ENCODE results near the gene HMG20A. TPM values are rescaled to one million over a fixed set of nuclear protein-coding genes. Genes with fewer than 3 reads are reported as not detected.

The HMG20A gene
- total and polyA plus RNA-seq, 2 of the 13 experiments (the other 11 are each of a cell fraction or from before 2014, with no cell fraction given): 28.0 to 35.2 TPM

GRCh38 chr15:77416148-77416455 lies 4.6 kb upstream of the HMG20A start:
- H3K9ac ChIP-seq (ENCODE audit: insufficient read depth, low read depth, low read length): no peak overlapping the region
- in situ Hi-C loops (cut with HindIII; ENCODE audit: extremely low pct_ligation_motif_present, low pct_unique_long_range_greater_than_20kb): no loop called here
- no TSS peak for BruUV-seq (replicated peaks)
- intact Hi-C loops (cut with micrococcal nuclease; ENCODE audit: unreplicated experiment): no loop called here
- TF ChIP-seq ZNF232 (CRISPR knock-in tag; IDR thresholded peaks at IDR 0.05; ENCODE audit: borderline replicate concordance) (no peak), PAWR (CRISPR knock-in tag; IDR thresholded peaks at IDR 0.05; ENCODE audit: borderline replicate concordance) (no peak), ZNF737 (CRISPR knock-in tag; IDR thresholded peaks at IDR 0.05; ENCODE audit: borderline replicate concordance) (no peak), MTA3 (CRISPR knock-in tag; IDR thresholded peaks at IDR 0.05) (no peak), MTF2 (CRISPR knock-in tag; IDR thresholded peaks at IDR 0.05; ENCODE audit: borderline replicate concordance) (no peak), ZNF329 (CRISPR knock-in tag; IDR thresholded peaks at IDR 0.05; ENCODE audit: low read depth) (no peak), ATF7 (IDR thresholded peaks at IDR 0.05) (no peak), ATF7 (CRISPR knock-in tag; IDR thresholded peaks at IDR 0.05) (no peak)
- H3K4me2 ChIP-seq (ENCODE audit: low read depth, low read length): no peak overlapping the region
- ChIA-PET CTCF (ENCODE audit: low intra/inter-chr PET ratio, low total read pairs) (no interaction called here), POLR2A (no interaction called here)
- no peak for FAIRE-seq
- H3K79me2 ChIP-seq (ENCODE audit: insufficient read depth, low read length): peaks cover 76% of the 10 kb centered on the region
- H3K27me3 ChIP-seq (ENCODE audit: control insufficient read depth in 1 of 2, insufficient read depth in 2 of 2, low read length in 2 of 2): no peaks in the 10 kb centered on the region; a peak in 2 of 5 replicates
- DNase-seq (ENCODE audit: low spot score): no peak
- ATAC-seq: no peak
- H3K27ac ChIP-seq (ENCODE audit: extremely low read length, insufficient read depth, low read length): no peak overlapping the region
- no peaks in the 10 kb centered on the region for H3K36me3 ChIP-seq (replicated peaks in 1 of 2; ENCODE audit: control insufficient read depth in 1 of 2, insufficient read depth in 2 of 2, low read length in 2 of 2)
- no peaks in the 10 kb centered on the region for H3K9me3 ChIP-seq (ENCODE audit: low read length)
- H3K4me1 ChIP-seq (ENCODE audit: insufficient read depth, low read length): peaks cover 36% of the 10 kb centered on the region
- H3K4me3 ChIP-seq (replicated peaks in 1 of 3; ENCODE audit: insufficient read depth in 1 of 3, low read depth in 2 of 3, low read length in 3 of 3): no peak overlapping the region
- H4K20me1 ChIP-seq (ENCODE audit: insufficient read depth, low read length): peaks cover 9% of the 10 kb centered on the region; the same call in 1 of the 2 replicates
- H2AFZ ChIP-seq (ENCODE audit: low read length): no peak overlapping the region
- WGBS (ENCODE audit: low lambda C conversion rate): 93% methylated on average over 2 of the region's 2 CpGs

GRCh38 chr15:77416954-77417353 lies 3.7 kb upstream of the HMG20A start:
- Histone ChIP-seq H3K4me2 (ENCODE audit: low read depth, low read length) (no peak overlapping the region), H3K9me3 (ENCODE audit: low read length) (no peaks in the 10 kb centered on the region), H4K20me1 (ENCODE audit: insufficient read depth, low read length) (peaks cover 9% of the 10 kb centered on the region; the same call in 1 of the 2 replicates), H3K79me2 (ENCODE audit: insufficient read depth, low read length) (peaks cover 76% of the 10 kb centered on the region), H3K4me3 (replicated peaks in 1 of 3; ENCODE audit: insufficient read depth in 1 of 3, low read depth in 2 of 3, low read length in 3 of 3) (no peak overlapping the region), H3K27ac (ENCODE audit: extremely low read length, insufficient read depth, low read length) (no peak overlapping the region), H3K27me3 (ENCODE audit: control insufficient read depth in 1 of 2, insufficient read depth in 2 of 2, low read length in 2 of 2) (no peaks in the 10 kb centered on the region; a peak in 2 of 5 replicates), H2AFZ (ENCODE audit: low read length) (no peak overlapping the region), H3K36me3 (replicated peaks in 1 of 2; ENCODE audit: control insufficient read depth in 1 of 2, insufficient read depth in 2 of 2, low read length in 2 of 2) (no peaks in the 10 kb centered on the region), H3K9ac (ENCODE audit: insufficient read depth, low read depth, low read length) (no peak overlapping the region), H3K4me1 (ENCODE audit: insufficient read depth, low read length) (peaks cover 33% of the 10 kb centered on the region)
- 63% methylated on average over 1 of the region's 1 CpG for WGBS (ENCODE audit: low lambda C conversion rate)
- BruUV-seq (replicated peaks): no TSS peak
- ChIA-PET POLR2A (no interaction called here), CTCF (ENCODE audit: low intra/inter-chr PET ratio, low total read pairs) (no interaction called here)
- DNase-seq (ENCODE audit: low spot score) (no peak), ATAC-seq (no peak), FAIRE-seq (no peak)
- in situ Hi-C loops (cut with HindIII; ENCODE audit: extremely low pct_ligation_motif_present, low pct_unique_long_range_greater_than_20kb) (no loop called here), intact Hi-C loops (cut with micrococcal nuclease; ENCODE audit: unreplicated experiment) (no loop called here)
- TF ChIP-seq TCF7 (IDR thresholded peaks at IDR 0.05; ENCODE audit: low read depth) (no peak), HNRNPK (IDR thresholded peaks at IDR 0.05; ENCODE audit: low read depth, low read length, poor library complexity, severe bottlenecking) (peak; percentile 22), ZUFSP (CRISPR knock-in tag; IDR thresholded peaks at IDR 0.05; ENCODE audit: borderline replicate concordance) (no peak), ZNF34 (CRISPR knock-in tag; IDR thresholded peaks at IDR 0.05; ENCODE audit: borderline replicate concordance) (no peak), FOXP4 (CRISPR knock-in tag; IDR thresholded peaks at IDR 0.05) (no peak)

Data from HepG2 (cell line).